Activated CD4-positive, alpha-beta T cell treated with anti-CD3 and anti-CD28 coated beads, Interleukin-2, amount 50 U/mL, for 48 hours (primary cell): ENCODE measurements around the gene LRFN2.

Experiments used
- DNase-seq, 2 experiments: peaks; one replicate each; pipeline ENCODE4 v3.0.0-alpha.2; 2020

Gene LRFN2

DNA sequence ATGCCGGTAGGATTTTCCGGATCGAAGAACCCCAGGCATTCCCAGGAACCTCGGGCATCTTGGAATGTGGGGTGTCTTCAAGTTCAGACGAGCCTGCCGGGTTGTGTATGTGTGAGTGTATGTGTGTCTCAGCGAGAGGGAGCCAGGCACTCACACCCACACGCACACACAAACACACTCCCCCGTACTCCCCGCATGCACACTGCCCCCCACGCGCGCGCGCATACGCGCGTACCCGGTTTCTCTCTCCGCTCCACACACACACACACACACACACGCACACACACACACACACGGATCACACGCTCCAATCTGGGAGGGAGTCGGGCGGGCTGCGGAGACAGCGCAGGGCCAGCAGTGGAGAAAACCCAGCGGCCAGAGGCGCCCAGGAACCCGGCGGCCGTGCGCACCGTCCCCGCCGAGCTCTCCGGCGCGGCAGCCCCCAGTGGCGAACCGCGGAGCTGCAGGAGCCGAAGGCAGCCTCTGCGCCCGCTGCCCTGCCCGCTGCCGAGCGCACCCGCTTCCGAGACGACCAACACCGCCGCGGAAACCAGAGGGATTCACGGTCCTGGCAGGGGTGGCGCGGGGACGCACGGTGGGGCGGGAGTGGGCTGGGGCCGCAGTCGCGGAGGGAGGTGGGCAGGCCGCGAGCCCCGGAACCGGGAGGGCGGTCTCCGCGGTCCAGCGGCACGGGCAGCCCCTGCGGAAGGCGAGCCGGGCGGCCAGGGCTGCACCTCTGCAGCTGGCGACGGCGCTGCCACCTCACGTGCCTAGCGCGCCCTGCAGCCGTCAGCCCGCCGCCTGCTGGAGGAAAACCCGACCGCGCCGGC lies at the start of gene LRFN2:
Gene LRFN2 (minus strand): TSS at position 125 of the 830 bp plus-strand sequence.
- peak; percentile 71 to 74 for DNase-seq

GRCh38 chr6:40634429-40634828 lies 47.3 kb upstream of the LRFN2 start:
- no peak for DNase-seq

DNA sequence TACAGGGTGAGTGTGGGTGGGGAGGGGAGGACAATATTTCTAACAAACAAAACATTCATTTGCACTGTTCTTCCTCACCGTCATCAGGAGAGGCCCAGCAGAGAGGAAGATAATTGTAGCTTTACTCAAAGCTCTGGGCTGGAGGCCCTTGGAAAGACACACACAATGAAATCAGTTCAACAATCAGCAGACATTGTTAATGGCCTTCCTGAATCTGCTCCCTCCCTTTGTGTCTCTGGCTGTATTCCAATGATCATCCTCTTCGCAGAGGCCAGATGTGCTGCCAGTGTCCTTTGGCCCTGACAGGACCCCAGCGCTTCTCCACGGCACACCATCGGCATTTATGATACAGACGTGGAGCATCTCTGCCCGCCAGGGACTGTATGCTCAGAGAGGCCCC lies 44.6 kb upstream of the LRFN2 start:
- no peak for DNase-seq

DNA sequence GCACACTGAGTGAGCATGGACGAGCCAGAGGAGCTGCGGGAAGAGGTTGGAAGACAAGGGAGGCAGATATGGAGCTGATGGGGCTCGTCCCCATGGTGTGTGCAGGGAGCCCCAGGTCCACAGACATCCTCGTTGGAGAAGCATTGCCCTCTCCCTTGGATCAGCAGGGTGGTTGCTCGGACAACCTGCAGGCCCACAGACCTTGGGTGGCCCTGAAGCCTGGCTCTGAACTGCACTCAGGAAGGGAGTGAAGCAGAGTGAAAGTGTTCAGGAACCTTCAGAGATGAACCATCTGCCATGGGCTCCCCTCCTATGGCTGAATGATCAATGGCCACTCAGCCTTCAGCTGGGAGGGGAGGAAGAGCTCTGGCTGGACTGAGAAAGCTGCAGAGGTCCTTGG lies 43.3 kb upstream of the LRFN2 start:
- DNase-seq: no peak

- no peak for DNase-seq
These were observed 42.9 kb upstream of the LRFN2 start for GRCh38 chr6:40630051-40630450.

- no peak for DNase-seq
These were observed 42.3 kb upstream of the LRFN2 start for GRCh38 chr6:40629463-40629862.

GRCh38 chr6:40627316-40627715 lies 40.2 kb upstream of the LRFN2 start:
- no peak for DNase-seq

- DNase-seq: no peak
These were observed 39.7 kb upstream of the LRFN2 start for GRCh38 chr6:40626886-40627285.

DNA sequence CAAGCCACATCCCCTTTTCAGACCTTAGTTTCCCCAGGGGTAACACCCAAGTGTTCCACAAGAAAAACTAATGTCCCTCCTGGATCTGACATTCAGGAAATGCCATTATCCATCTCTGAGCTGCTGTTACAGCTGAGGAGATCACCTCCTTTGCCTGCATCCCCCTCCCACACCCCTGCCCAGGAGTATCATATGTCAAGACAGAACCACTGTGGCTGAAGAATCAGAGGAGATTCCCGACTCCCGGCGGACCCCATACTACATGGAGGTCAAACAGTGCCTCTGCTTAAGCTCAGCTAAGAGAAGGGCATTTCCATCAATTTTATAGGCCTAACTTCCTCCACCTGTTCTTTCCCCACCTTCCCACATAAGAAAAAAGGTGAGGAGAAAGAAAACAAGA lies 36.8 kb upstream of the LRFN2 start:
- no peak for DNase-seq

GRCh38 chr6:40623178-40623577 lies 36.0 kb upstream of the LRFN2 start:
- no peak for DNase-seq

GRCh38 chr6:40620574-40621240 lies 33.5 kb upstream of the LRFN2 start:
- DNase-seq: no peak

GRCh38 chr6:40614671-40615070 lies 27.5 kb upstream of the LRFN2 start:
- DNase-seq: no peak

DNA sequence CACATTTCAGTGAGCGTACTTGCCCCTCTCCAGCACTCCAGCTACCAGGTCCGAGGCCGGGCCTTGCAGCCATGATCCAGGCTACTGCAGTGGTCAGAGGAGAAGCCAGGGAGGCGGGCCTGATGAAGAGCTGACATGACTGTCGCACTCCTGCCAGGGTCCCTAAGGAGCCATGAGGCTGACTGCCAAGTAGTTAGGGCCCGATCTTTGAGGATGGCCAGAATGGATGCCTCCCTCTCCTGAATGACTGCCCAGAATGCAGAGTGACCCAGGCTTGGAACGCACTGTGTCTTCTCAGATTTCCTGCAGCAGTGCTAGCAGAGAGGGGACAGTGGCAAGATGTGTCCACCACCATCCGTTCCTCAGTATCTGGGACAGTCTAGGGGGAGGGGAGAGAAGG lies 24.7 kb upstream of the LRFN2 start:
- no peak for DNase-seq

- DNase-seq: no peak
These were observed 24.3 kb upstream of the LRFN2 start for GRCh38 chr6:40611434-40611833.

GRCh38 chr6:40610229-40610628 lies 23.1 kb upstream of the LRFN2 start:
- DNase-seq: no peak

DNA sequence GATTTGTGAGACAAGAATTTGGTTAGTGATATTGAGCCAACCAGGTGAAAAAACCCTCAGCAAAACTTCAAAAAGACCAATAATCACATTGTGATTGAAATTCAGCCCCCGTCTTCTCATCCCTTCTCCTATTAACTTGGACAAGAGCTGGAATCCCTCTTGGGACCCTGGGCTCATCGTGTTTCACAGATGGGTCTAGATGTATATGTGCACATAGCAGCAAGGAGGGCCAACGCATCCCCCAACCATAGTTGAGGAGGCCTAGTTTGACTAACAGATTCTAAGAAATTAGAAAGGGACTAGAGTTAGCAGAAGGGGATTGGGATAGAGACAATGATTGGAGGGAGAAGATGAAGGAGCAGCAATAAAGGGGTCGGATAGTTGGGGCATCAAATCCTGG lies 19.8 kb upstream of the LRFN2 start:
- no peak for DNase-seq

GRCh38 chr6:40606526-40606925 lies 19.4 kb upstream of the LRFN2 start:
- DNase-seq: no peak

DNA sequence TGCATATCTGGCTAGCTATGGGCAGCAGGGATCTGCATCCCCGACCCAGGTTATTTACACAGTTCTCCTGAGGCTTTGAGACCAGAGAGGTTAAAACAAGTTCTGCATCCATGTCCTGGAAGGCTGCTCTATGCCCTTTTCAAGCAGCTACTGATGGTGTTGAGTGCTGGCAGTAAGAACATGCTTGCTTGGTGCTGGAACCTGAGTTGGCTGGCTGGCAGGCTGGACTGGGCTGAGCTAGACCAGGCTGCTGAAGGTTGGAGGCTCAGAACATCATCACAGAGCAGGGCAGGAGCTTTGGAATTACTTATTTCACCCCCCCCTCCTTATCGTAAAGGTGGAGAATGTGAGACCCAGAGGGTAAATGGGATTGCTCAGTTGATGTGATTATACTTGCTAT lies 16.9 kb upstream of the LRFN2 start:
- DNase-seq: no peak

DNA sequence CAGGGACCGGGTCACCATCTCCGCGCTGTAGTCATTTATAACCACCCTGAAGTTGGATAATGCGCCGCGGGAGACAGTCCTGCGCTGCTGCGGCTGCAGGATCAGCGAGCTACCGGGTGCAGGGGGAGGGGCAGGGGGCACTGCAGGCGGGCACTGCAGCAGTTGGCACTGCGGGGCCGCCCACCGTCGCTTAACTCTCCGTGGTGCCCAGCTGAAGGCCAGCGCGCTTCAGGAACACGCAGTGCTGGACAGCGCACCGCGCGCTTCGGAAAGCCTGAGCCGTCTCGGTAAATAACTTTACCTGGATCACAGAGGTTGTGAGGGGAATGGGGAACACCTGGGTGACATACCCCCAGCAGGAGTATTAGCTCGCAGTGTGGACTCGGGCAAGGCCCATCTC lies 12.4 kb upstream of the LRFN2 start:
- no peak for DNase-seq

DNA sequence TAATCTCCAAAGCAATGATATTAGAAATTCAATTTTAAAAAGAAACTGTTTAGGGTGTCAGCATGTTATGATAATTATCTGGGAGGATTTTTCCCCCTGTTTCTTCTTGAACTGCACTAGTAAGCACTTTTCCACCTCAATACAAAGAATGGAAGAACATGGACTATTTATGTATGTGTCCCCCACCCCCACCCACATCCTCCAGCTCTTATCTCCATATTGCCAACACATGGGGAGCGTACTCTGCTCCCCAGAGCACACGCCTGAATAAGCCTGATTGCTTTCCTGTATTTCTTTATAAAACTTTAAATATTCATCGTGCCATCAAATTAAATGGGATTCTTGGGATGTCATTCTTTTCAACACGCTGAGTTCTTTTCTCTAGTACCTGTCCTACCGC lies 11.4 kb upstream of the LRFN2 start:
- no peak for DNase-seq

- no peak for DNase-seq
These were observed 10.1 kb upstream of the LRFN2 start for GRCh38 chr6:40597301-40597700.

- DNase-seq: no peak
These were observed 1.3 kb upstream of the LRFN2 start for GRCh38 chr6:40588480-40588879.

DNA sequence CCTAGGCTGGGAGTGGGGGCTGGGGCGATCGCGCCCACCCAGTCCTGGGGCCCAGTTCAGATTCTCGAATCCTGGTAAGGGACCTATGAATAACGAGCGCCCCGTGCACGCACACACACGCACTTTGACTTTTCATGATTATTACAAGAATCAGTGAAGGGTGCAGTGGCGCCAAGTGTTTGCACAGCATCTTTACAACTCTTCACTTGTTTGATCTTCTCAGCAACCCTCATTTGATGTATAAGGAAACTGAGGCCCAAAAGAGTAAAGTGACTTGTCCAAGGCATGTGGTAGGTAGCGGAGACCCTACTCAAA lies 863 bp upstream of the LRFN2 start:
- no peak for DNase-seq

GRCh38 chr6:40586369-40587201 lies 579 bp downstream of the LRFN2 start:
- peak; percentile 6 to 19 for DNase-seq
